Glutamatergic neuron (in vitro differentiated cells): Measurements from ENCODE around the gene NPFFR2. TPM values are rescaled to one million over a fixed set of nuclear protein-coding genes. Genes with fewer than 3 reads are reported as not detected.

Experiments
- DNase-seq: peaks from one replicate; pipeline ENCODE4 v3.0.0; 2022
- H3K27ac Mint-ChIP-seq: one replicate; pipeline ENCODE4 v1.8.0; 2020; ENCODE audit warnings: mild to moderate bottlenecking, mixed read lengths, inconsistent platforms; ENCODE audit not compliant: unreplicated experiment
- H3K27me3 Mint-ChIP-seq: one replicate; pipeline ENCODE4 v1.8.0; 2020; ENCODE audit warnings: mild to moderate bottlenecking, moderate library complexity, mixed read lengths, inconsistent platforms; ENCODE audit not compliant: unreplicated experiment
- H3K36me3 Mint-ChIP-seq: one replicate; pipeline ENCODE4 v1.8.0; 2020; ENCODE audit warnings: mild to moderate bottlenecking, mixed read lengths, inconsistent platforms; ENCODE audit not compliant: unreplicated experiment
- H3K4me1 Mint-ChIP-seq: one replicate; pipeline ENCODE4 v1.8.0; 2020; ENCODE audit warnings: mild to moderate bottlenecking, low read depth, mixed read lengths, inconsistent platforms; ENCODE audit not compliant: unreplicated experiment
- H3K4me3 Mint-ChIP-seq: one replicate; pipeline ENCODE4 v1.8.0; 2020; ENCODE audit warnings: mild to moderate bottlenecking, mixed read lengths, inconsistent platforms; ENCODE audit not compliant: unreplicated experiment
- H3K9me3 Mint-ChIP-seq: one replicate; pipeline ENCODE4 v1.8.0; 2020; ENCODE audit warnings: mild to moderate bottlenecking, moderate library complexity, mixed read lengths, inconsistent platforms; ENCODE audit not compliant: unreplicated experiment
- total RNA-seq: library from RNA; stranded (reverse); fragmentation: NEBNext Ultra II Directional; extraction: Animal tissue kit (Norgen Biotek cat#: 25700); gene quantifications from one replicate; pipeline ENCODE4 v1.2.1, GENCODE V29; 2021; ENCODE audit not compliant: unreplicated experiment
- TF ChIP-seq, protein P1 (sequence below): fragments of 200-600 bp; sonication (generic); IDR thresholded peaks from one replicate; pipeline ENCODE4 v1.5.0; 2021; ENCODE audit not compliant: partially characterized antibody, unreplicated experiment

Gene NPFFR2
- total RNA-seq, 1 donor from 2014 or later = not detected

DNA sequence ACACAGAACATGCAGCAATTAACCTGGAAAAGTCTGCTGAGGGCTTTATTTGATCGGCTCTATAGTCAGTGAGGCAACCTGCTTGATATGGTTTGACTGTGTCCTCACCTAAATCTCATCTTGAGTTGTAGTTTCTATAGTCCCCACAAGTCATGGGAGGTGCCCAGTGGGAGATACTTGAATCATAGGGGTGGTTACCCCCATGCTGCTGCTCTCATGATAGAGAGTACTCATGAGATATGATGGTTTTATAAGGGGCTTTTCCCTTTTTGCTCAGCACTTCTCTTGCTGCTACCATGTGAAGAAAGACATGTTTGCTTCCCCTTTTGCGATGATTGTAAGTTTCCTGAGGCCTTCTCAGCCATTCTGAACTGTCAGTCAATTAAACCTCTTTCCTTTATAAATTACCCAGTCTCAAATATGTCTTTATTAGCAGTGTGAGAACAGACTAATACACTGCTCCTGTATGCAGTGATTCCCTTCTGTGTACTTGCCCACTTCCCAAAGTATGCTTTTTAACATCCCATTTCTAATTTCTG, 78.2 kb downstream of the NPFFR2 start:
- Mint-ChIP-seq H3K27ac (no peak overlapping the region), H3K9me3 (peaks cover 2% of the 10 kb centered on the region), H3K4me3 (no peak overlapping the region), H3K4me1 (no peaks in the 10 kb centered on the region), H3K27me3 (no peaks in the 10 kb centered on the region), H3K36me3 (no peaks in the 10 kb centered on the region)
- DNase-seq = no peak
- TF ChIP-seq, protein P1, sequence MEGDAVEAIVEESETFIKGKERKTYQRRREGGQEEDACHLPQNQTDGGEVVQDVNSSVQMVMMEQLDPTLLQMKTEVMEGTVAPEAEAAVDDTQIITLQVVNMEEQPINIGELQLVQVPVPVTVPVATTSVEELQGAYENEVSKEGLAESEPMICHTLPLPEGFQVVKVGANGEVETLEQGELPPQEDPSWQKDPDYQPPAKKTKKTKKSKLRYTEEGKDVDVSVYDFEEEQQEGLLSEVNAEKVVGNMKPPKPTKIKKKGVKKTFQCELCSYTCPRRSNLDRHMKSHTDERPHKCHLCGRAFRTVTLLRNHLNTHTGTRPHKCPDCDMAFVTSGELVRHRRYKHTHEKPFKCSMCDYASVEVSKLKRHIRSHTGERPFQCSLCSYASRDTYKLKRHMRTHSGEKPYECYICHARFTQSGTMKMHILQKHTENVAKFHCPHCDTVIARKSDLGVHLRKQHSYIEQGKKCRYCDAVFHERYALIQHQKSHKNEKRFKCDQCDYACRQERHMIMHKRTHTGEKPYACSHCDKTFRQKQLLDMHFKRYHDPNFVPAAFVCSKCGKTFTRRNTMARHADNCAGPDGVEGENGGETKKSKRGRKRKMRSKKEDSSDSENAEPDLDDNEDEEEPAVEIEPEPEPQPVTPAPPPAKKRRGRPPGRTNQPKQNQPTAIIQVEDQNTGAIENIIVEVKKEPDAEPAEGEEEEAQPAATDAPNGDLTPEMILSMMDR = no peak

DNA sequence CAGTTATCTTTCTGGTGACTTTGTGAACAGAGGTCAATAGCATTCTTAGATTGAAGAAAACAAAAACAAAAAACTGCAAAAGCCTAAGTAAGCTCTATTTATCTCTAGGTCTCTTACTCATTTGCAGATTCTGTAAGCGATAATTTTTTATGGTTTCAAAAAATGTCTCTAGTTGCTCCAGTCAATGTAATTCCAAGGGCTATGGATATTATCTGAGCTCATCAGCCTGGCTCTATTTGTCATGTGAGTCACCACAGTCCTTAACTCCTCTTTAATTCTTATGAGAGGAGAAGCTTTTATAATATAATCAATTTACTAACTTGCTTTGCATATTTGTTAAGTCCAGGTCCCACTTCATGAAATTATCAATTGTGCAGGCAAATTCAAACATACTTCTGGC, 79.1 kb downstream of the NPFFR2 start:
- TF ChIP-seq, protein P1 = no peak
- Mint-ChIP-seq H3K27me3 (no peaks in the 10 kb centered on the region), H3K36me3 (no peaks in the 10 kb centered on the region), H3K4me3 (no peak overlapping the region), H3K9me3 (peaks cover 2% of the 10 kb centered on the region), H3K27ac (no peak overlapping the region), H3K4me1 (no peaks in the 10 kb centered on the region)
- no peak for DNase-seq

DNA sequence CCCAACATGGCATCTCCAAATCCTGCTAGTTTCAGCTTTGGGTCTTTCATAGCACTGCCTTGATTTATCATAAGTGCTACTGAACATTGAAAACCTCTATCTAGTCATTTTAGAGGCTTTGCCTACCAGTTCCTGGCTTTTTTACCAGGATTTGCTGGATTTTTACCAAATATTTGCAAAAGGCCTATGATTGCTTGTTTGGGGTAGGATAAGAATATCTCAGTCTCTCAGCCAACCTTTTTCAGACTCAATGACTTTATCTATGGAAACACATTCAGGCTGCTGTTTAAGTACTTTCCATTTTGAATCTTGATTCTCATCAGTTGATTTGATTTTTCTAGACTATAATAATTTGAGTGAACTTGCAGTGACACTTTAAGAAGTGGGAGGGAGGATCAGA, 80.1 kb downstream of the NPFFR2 start:
- no peak for DNase-seq
- Mint-ChIP-seq H3K27ac (peak overlapping the region; percentile 54), H3K4me1 (no peaks in the 10 kb centered on the region), H3K4me3 (no peak overlapping the region), H3K27me3 (peaks cover 2% of the 10 kb centered on the region), H3K9me3 (peaks cover 2% of the 10 kb centered on the region), H3K36me3 (no peaks in the 10 kb centered on the region)
- TF ChIP-seq, protein P1 = no peak

DNA sequence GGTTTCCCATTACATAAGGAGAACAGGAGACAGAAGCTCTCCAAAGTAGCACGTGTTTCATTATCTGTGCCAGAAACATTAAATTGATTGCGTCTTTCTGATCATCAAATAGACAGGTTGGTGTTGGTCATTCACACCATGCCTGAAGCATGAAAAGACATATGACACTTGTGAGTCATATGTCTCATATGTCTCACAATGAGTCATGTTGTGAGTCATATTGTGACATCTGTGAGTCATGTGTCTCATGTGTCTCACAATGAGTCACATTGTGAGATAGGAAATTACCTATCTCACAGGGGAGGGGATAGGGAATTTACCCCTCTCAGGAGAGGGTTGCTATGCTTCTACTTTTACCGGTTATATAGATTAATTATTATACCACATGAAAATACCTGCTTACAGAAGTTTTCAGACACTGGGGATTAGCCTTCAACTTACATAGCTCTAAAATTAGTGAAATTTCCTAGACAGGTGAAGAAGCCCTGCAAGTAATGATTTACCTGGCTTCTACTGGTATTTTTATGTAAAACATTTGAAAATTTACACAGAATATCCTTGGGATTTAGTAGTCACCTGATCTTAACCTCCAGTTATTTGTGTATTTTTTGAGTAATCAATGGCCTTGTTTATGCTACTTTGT, 80.8 kb downstream of the NPFFR2 start:
- DNase-seq = no peak
- Mint-ChIP-seq H3K4me1 (no peaks in the 10 kb centered on the region), H3K4me3 (no peak overlapping the region), H3K9me3 (peaks cover 2% of the 10 kb centered on the region), H3K36me3 (no peaks in the 10 kb centered on the region), H3K27ac (peak overlapping the region; percentile 54), H3K27me3 (peaks cover 2% of the 10 kb centered on the region)
- TF ChIP-seq, protein P1 = no peak

DNA sequence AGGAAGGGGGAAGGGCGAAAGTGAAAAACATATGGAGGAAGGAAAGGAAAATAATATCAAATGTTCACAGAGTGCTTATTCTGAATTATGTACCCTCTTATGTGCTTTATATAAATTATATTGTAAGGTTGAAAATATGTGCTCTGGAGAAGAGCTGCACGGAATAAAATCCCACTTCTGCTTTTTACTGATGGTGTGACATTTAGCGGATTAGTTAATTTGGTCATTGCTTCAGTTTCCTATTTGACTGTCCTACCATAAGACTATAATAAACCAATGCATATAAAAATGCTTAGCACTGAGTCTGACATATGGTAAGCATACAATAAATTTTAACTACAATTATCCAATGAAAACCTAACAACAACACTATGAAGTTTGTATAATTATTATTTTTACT, 86.2 kb downstream of the NPFFR2 start:
- peaks cover 1% of the 10 kb centered on the region for H3K9me3 Mint-ChIP-seq

More for the DNA sequence above, 86.2 kb downstream of the NPFFR2 start:
- TF ChIP-seq, protein P1 = no peak
- Mint-ChIP-seq H3K27ac (no peak overlapping the region), H3K36me3 (no peaks in the 10 kb centered on the region), H3K4me1 (no peaks in the 10 kb centered on the region), H3K27me3 (peaks cover 2% of the 10 kb centered on the region), H3K4me3 (no peak overlapping the region)
- DNase-seq = no peak
